Trophoblast cell (in vitro differentiated cells and primary cell): ENCODE data around the gene DUSP14.

Experiments
- DNase-seq, 2 donors: peaks; one replicate each; pipeline ENCODE4 v3.0.0-alpha.2; 2016
- H2AFZ ChIP-seq: 2 replicates; pipeline ENCODE4 v1.6.1; 2013; ENCODE audit warnings: low read length, moderate library complexity, mild to moderate bottlenecking; ENCODE audit not compliant: insufficient read depth, poor library complexity
- H2AK5ac ChIP-seq: 2 replicates; pipeline ENCODE4 v1.6.1; 2013; ENCODE audit warnings: mild to moderate bottlenecking, low read length
- H2BK120ac ChIP-seq: 2 replicates; pipeline ENCODE4 v1.6.1; 2013; ENCODE audit warnings: low read length, mild to moderate bottlenecking, moderate library complexity; ENCODE audit not compliant: insufficient read depth, poor library complexity
- H2BK12ac ChIP-seq: 2 replicates; pipeline ENCODE4 v1.6.1; 2013; ENCODE audit warnings: mild to moderate bottlenecking, low read length, moderate library complexity
- H2BK5ac ChIP-seq: 2 replicates; pipeline ENCODE4 v1.6.1; 2013; ENCODE audit warnings: low read length, low read depth, moderate library complexity, mild to moderate bottlenecking; ENCODE audit not compliant: poor library complexity
- H3K14ac ChIP-seq: 2 replicates; pipeline ENCODE4 v1.6.1; 2013; ENCODE audit warnings: mild to moderate bottlenecking, low read length
- H3K18ac ChIP-seq: 2 replicates; pipeline ENCODE4 v1.6.1; 2013; ENCODE audit warnings: mild to moderate bottlenecking, low read length
- H3K23ac ChIP-seq: 2 replicates; pipeline ENCODE4 v1.6.1; 2013; ENCODE audit warnings: low read length
- H3K27ac ChIP-seq: 2 replicates; pipeline ENCODE4 v1.5.1; 2013; ENCODE audit warnings: low read depth, mild to moderate bottlenecking, inconsistent platforms, low read length, moderate library complexity
- H3K27me3 ChIP-seq: 2 replicates; pipeline ENCODE4 v1.6.1; 2013; ENCODE audit warnings: inconsistent platforms, mild to moderate bottlenecking, low read length, moderate library complexity; ENCODE audit not compliant: insufficient read depth
- H3K36me3 ChIP-seq, 2 experiments: 1 replicate in 1 of 2; 2 replicates in 1 of 2; pipeline ENCODE4 v1.6.1; 2013; ENCODE audit warnings: low read length in 2 of 2, mild to moderate bottlenecking in 2 of 2, moderate library complexity in 1 of 2; ENCODE audit not compliant: insufficient read depth in 2 of 2, control insufficient read depth in 1 of 2
- H3K4ac ChIP-seq: 2 replicates; pipeline ENCODE4 v1.6.1; 2013; ENCODE audit warnings: low read depth, mild to moderate bottlenecking, low read length, moderate library complexity
- H3K4me1 ChIP-seq, 2 experiments: 1 replicate in 1 of 2; 2 replicates in 1 of 2; pipeline ENCODE4 v1.6.1; 2013; ENCODE audit warnings: low read length in 2 of 2, mild to moderate bottlenecking in 2 of 2, moderate library complexity in 1 of 2; ENCODE audit not compliant: insufficient read depth in 2 of 2, control insufficient read depth in 1 of 2
- H3K4me2 ChIP-seq: 2 replicates; pipeline ENCODE4 v1.6.1; 2013; ENCODE audit warnings: inconsistent platforms, mild to moderate bottlenecking, low read length, moderate library complexity
- H3K4me3 ChIP-seq: 2 replicates; pipeline ENCODE4 v1.5.1; 2013; ENCODE audit warnings: mild to moderate bottlenecking, low read depth, low read length, inconsistent platforms
- H3K79me1 ChIP-seq: one replicate; pipeline ENCODE4 v1.6.1; 2013; ENCODE audit warnings: low read length
- H3K79me2 ChIP-seq: 2 replicates; pipeline ENCODE4 v1.6.1; 2013; ENCODE audit warnings: low read length, mild to moderate bottlenecking; ENCODE audit not compliant: control insufficient read depth, insufficient read depth, poor library complexity
- H3K9ac ChIP-seq: 2 replicates; pipeline ENCODE4 v1.6.1; 2013; ENCODE audit warnings: mild to moderate bottlenecking, low read length
- H3K9me3 ChIP-seq: 2 replicates; pipeline ENCODE4 v1.6.1; 2013; ENCODE audit warnings: low read depth, mild to moderate bottlenecking, control low read depth, inconsistent platforms, low read length; ENCODE audit not compliant: insufficient read depth
- H4K12ac ChIP-seq: 2 replicates; pipeline ENCODE4 v1.6.1; 2013; ENCODE audit warnings: low read depth, mild to moderate bottlenecking, low read length, moderate library complexity
- H4K8ac ChIP-seq: 2 replicates; pipeline ENCODE4 v1.6.1; 2013; ENCODE audit warnings: low read depth, mild to moderate bottlenecking, low read length, moderate library complexity
- H4K91ac ChIP-seq: one replicate; pipeline ENCODE4 v1.6.1; 2013; ENCODE audit warnings: low read depth, mild to moderate bottlenecking, low read length, moderate library complexity
- WGBS: extraction: QIAGEN DNeasy Blood & Tissue Kit; methylation state at CpG from one replicate; pipeline ENCODE4 v1.1.7; 2013; ENCODE audit warnings: missing lambda C conversion rate; ENCODE audit not compliant: insufficient read length, insufficient coverage; ENCODE audit errors: extremely low coverage; 5-methylcytosine and 5-hydroxymethylcytosine counted together

DUSP14 gene

GRCh38 chr17:37530420-37530819 lies 40.7 kb downstream of the DUSP14 start:
- Histone ChIP-seq H3K27me3 (no peaks in the 10 kb centered on the region), H3K23ac (no peak overlapping the region), H3K79me1 (no peaks in the 10 kb centered on the region), H3K9ac (no peak overlapping the region), H3K9me3 (no peaks in the 10 kb centered on the region), H4K12ac (no peak overlapping the region), H3K14ac (no peak overlapping the region), H4K91ac (no peak overlapping the region), H3K18ac (no peak overlapping the region), H3K79me2 (no peaks in the 10 kb centered on the region), H3K4me2 (no peak overlapping the region), H2AK5ac (no peak overlapping the region), H2BK120ac (no peak overlapping the region), H2AFZ (no peak overlapping the region), H2BK12ac (no peak overlapping the region), H4K8ac (no peak overlapping the region), H2BK5ac (no peak overlapping the region), H3K4ac (no peak overlapping the region), H3K4me3 (no peak overlapping the region), H3K36me3 (peaks cover 6 to 15% of the 10 kb centered on the region in 2 experiments), H3K4me1 (no peaks in the 10 kb centered on the region), H3K27ac (no peak overlapping the region)
- WGBS: no CpG with 5 or more reads among the region's 4 CpGs
- no peak for DNase-seq

- Histone ChIP-seq H3K23ac (no peak overlapping the region), H3K9me3 (no peaks in the 10 kb centered on the region), H4K12ac (no peak overlapping the region), H2BK5ac (no peak overlapping the region), H3K18ac (no peak overlapping the region), H4K8ac (no peak overlapping the region), H2BK12ac (no peak overlapping the region), H4K91ac (no peak overlapping the region), H3K4ac (no peak overlapping the region), H3K27ac (no peak overlapping the region), H3K4me2 (no peak overlapping the region), H3K79me1 (no peaks in the 10 kb centered on the region), H3K36me3 (peaks cover 18 to 36% of the 10 kb centered on the region in 2 experiments), H3K9ac (no peak overlapping the region), H3K27me3 (no peaks in the 10 kb centered on the region), H3K4me1 (no peaks in the 10 kb centered on the region), H2AK5ac (no peak overlapping the region), H3K79me2 (no peaks in the 10 kb centered on the region), H3K4me3 (no peak overlapping the region), H3K14ac (no peak overlapping the region), H2BK120ac (no peak overlapping the region), H2AFZ (no peak overlapping the region)
- no peak for DNase-seq
- WGBS: no CpG with 5 or more reads among the region's 3 CpGs
Measured at GRCh38 chr17:37532756-37533155, 43.1 kb downstream of the DUSP14 start.

- Histone ChIP-seq H2AFZ (no peak overlapping the region), H3K4ac (no peak overlapping the region), H2AK5ac (no peak overlapping the region), H3K4me3 (no peak overlapping the region), H3K79me2 (no peaks in the 10 kb centered on the region), H3K23ac (no peak overlapping the region), H4K91ac (no peak overlapping the region), H3K9ac (no peak overlapping the region), H3K4me1 (no peaks in the 10 kb centered on the region), H2BK12ac (no peak overlapping the region), H4K8ac (no peak overlapping the region), H4K12ac (no peak overlapping the region), H3K18ac (no peak overlapping the region), H3K14ac (no peak overlapping the region), H3K36me3 (peaks cover 33 to 51% of the 10 kb centered on the region in 2 experiments), H3K27me3 (no peaks in the 10 kb centered on the region), H3K79me1 (no peaks in the 10 kb centered on the region), H2BK5ac (no peak overlapping the region), H3K27ac (no peak overlapping the region), H2BK120ac (no peak overlapping the region), H3K4me2 (no peak overlapping the region), H3K9me3 (no peaks in the 10 kb centered on the region)
- no peak for DNase-seq
- WGBS: no CpG with 5 or more reads among the region's 5 CpGs
Measured at GRCh38 chr17:37535906-37536305, 46.2 kb downstream of the DUSP14 start.

- no peak overlapping the region for H2BK5ac ChIP-seq
- H3K14ac ChIP-seq: no peak overlapping the region
- no peak for DNase-seq
- no peaks in the 10 kb centered on the region for H3K9me3 ChIP-seq
- no peak overlapping the region for H3K4me2 ChIP-seq
- no peak overlapping the region for H3K9ac ChIP-seq
- H2BK12ac ChIP-seq: no peak overlapping the region
- H3K27me3 ChIP-seq: no peaks in the 10 kb centered on the region
- H2AFZ ChIP-seq: no peak overlapping the region
- no peak overlapping the region for H3K18ac ChIP-seq
- H3K4me3 ChIP-seq: no peak overlapping the region
- H3K79me2 ChIP-seq: no peaks in the 10 kb centered on the region
- no peak overlapping the region for H3K23ac ChIP-seq
- no peak overlapping the region for H4K8ac ChIP-seq
- H3K4ac ChIP-seq: no peak overlapping the region
- no peak overlapping the region for H4K91ac ChIP-seq
- WGBS: no CpG with 5 or more reads among the region's 8 CpGs
- peaks cover 0 to 2% of the 10 kb centered on the region in 2 experiments for H3K4me1 ChIP-seq
- H3K79me1 ChIP-seq: no peaks in the 10 kb centered on the region
- H4K12ac ChIP-seq: no peak overlapping the region
- peaks cover 31 to 53% of the 10 kb centered on the region in 2 experiments for H3K36me3 ChIP-seq
- no peak overlapping the region for H2BK120ac ChIP-seq
- H3K27ac ChIP-seq: no peak overlapping the region
- no peak overlapping the region for H2AK5ac ChIP-seq
Measured at GRCh38 chr17:37538981-37539659, 49.4 kb downstream of the DUSP14 start.
